Activated CD4-positive, alpha-beta T cell treated with anti-CD3 and anti-CD28 coated beads, Interleukin-10, Interleukin-2, amounts not matched to agents 100 ng/mL and 50 ng/mL, durations not matched to agents 16 hours and 8 hours (primary cell): ENCODE results near the gene GLT1D1.

Experiments used
- DNase-seq: peaks from one replicate; pipeline ENCODE4 v3.0.0-alpha.2; 2020

Gene GLT1D1

GRCh38 chr12:129009833-129010622, 156.8 kb downstream of the GLT1D1 start:
- DNase-seq = no peak

GRCh38 chr12:129016159-129016558, 162.9 kb downstream of the GLT1D1 start:
- DNase-seq = no peak

GRCh38 chr12:129025055-129025454, 171.8 kb downstream of the GLT1D1 start:
- no peak for DNase-seq

- DNase-seq = no peak
Measured at GRCh38 chr12:129028844-129029243, 175.6 kb downstream of the GLT1D1 start.
